Kidney (tissue), 14 donors: ENCODE measurements around the gene PITRM1. TPM values are rescaled to one million over a fixed set of nuclear protein-coding genes. Genes with fewer than 3 reads are reported as not detected.

Source experiments
- DNase-seq, 5 donors: peaks; one replicate each; pipeline ENCODE4 v3.0.0-alpha.2; 2013 to 2020
- FAIRE-seq: peaks from 2 replicates; lab custom pipeline; 2012; peaks lifted over from hg19 to GRCh38; lab: Jason Lieb, UNC
- H3K27ac ChIP-seq, 2 donors: one replicate each; pipeline ENCODE4 v1.7.0; 2013; ENCODE audit warnings: low read depth in 2 of 2, low read length in 2 of 2, inconsistent platforms in 1 of 2
- H3K27me3 ChIP-seq: one replicate; pipeline ENCODE4 v1.7.1; 2013; ENCODE audit warnings: low read length, inconsistent platforms; ENCODE audit not compliant: control insufficient read depth, insufficient read depth
- H3K36me3 ChIP-seq, 3 donors: one replicate each; pipeline versions ENCODE4 v1.7.0 to v1.7.1; 2013; ENCODE audit warnings: low read length in 3 of 3, control low read depth in 1 of 3, inconsistent platforms in 1 of 3; ENCODE audit not compliant: insufficient read depth in 3 of 3, control insufficient read depth in 2 of 3
- H3K4me1 ChIP-seq, 3 donors: one replicate each; pipeline versions ENCODE4 v1.7.0 to v1.7.1; 2013; ENCODE audit warnings: low read length in 3 of 3, inconsistent platforms in 1 of 3, low read depth in 1 of 3; ENCODE audit not compliant: control insufficient read depth in 2 of 3, insufficient read depth in 2 of 3
- H3K4me3 ChIP-seq, 3 donors: one replicate each; pipeline versions ENCODE4 v1.7.0 to v1.8.1; 2013; ENCODE audit warnings: low read length in 3 of 3, control low read depth in 1 of 3, inconsistent platforms in 1 of 3
- H3K9ac ChIP-seq, 3 donors: one replicate each; pipeline versions ENCODE4 v1.7.0 to v1.7.1; 2013; ENCODE audit warnings: low read length in 3 of 3, control low read depth in 1 of 3, inconsistent platforms in 1 of 3
- H3K9me3 ChIP-seq, 3 donors: one replicate each; pipeline versions ENCODE4 v1.7.0 to v1.7.1; 2013; ENCODE audit warnings: low read length in 3 of 3, control low read depth in 1 of 3, inconsistent platforms in 1 of 3; ENCODE audit not compliant: control insufficient read depth in 2 of 3, insufficient read depth in 1 of 3
- CTCF ChIP-seq: IDR thresholded peaks from 3 replicates; pipeline ENCODE4 v1.5.1; 2012; ENCODE audit warnings: mild to moderate bottlenecking, moderate library complexity, borderline replicate concordance; ENCODE audit not compliant: insufficient read depth; ENCODE audit errors: extremely low read depth
- intact Hi-C: fragments of 100-400 bp; cut with DNase I; formaldehyde crosslinking; loops from one replicate; pipeline ENCODE4 v1.11.1; 2022
- polyA plus RNA-seq: library from polyadenylated mRNA; stranded (reverse); fragments of 350-450 nt; fragmentation: Illumina TruSeq; extraction: RNeasy Lipid Tissue Mini Kit (QIAGEN cat#74804); gene quantifications from one replicate; pipeline ENCODE4 v1.2.3, GENCODE V29; 2014; ENCODE audit warnings: low read depth, low replicate concordance; ENCODE audit not compliant: insufficient read depth
- total RNA-seq: library from RNA; stranded (reverse); fragmentation: NEBNext Ultra II Directional; extraction: Animal tissue kit (Norgen Biotek cat#: 25700); gene quantifications from one replicate; pipeline ENCODE4 v1.2.1, GENCODE V29; 2021
- donor health status: control.
- donor health status: control.
- donor health status: control.
- donor health status: control.
- donor health status: control.
- donor health status: DM: yes; HTN: yes; CAD: no.
- donor health status: Normal renal cell carcinoma (clear cell type).

PITRM1 gene
- total and polyA plus RNA-seq, 2 donors from 2014 or later: 28.8 to 60.7 TPM

- DNase-seq (no peak), FAIRE-seq (no peak)
- H3K27ac ChIP-seq: no peak overlapping the region
- no peak overlapping the region for H3K4me3 ChIP-seq
- no peak for TF ChIP-seq CTCF
- no peaks in the 10 kb centered on the region for H3K36me3 ChIP-seq
- no peak overlapping the region for H3K9ac ChIP-seq
- no peaks in the 10 kb centered on the region for H3K27me3 ChIP-seq
- no peaks in the 10 kb centered on the region for H3K4me1 ChIP-seq
- no peaks in the 10 kb centered on the region for H3K9me3 ChIP-seq
- intact Hi-C loops: no loop called here
Observed at GRCh38 chr10:3215153-3215775, 42.7 kb upstream of the PITRM1 start.

GRCh38 chr10:3213758-3214515 lies 41.4 kb upstream of the PITRM1 start:
- intact Hi-C loops: no loop called here
- no peaks in the 10 kb centered on the region for H3K36me3 ChIP-seq
- no peak for FAIRE-seq

GRCh38 chr10:3213208-3213607 lies 40.6 kb upstream of the PITRM1 start:
- TF ChIP-seq CTCF: no peak
- DNase-seq (peak in 2 of 5 donors; percentile 48 to 84), FAIRE-seq (no peak)
- Histone ChIP-seq H3K36me3 (no peaks in the 10 kb centered on the region), H3K9ac (no peak overlapping the region), H3K4me1 (no peaks in the 10 kb centered on the region), H3K27ac (no peak overlapping the region), H3K9me3 (no peaks in the 10 kb centered on the region), H3K4me3 (no peak overlapping the region), H3K27me3 (no peaks in the 10 kb centered on the region)
- intact Hi-C loops: no loop called here

More at GRCh38 chr10:3213758-3214515, 41.4 kb upstream of the PITRM1 start:
- Histone ChIP-seq H3K27ac (no peak overlapping the region), H3K4me3 (no peak overlapping the region), H3K27me3 (no peaks in the 10 kb centered on the region), H3K9me3 (no peaks in the 10 kb centered on the region), H3K4me1 (no peaks in the 10 kb centered on the region), H3K9ac (no peak overlapping the region)
- DNase-seq: peak in 4 of 5 donors; percentile 75 to 93 (median 86)
- no peak for TF ChIP-seq CTCF
